ENCODE results near the gene FICD. TPM values are rescaled to one million over a fixed set of nuclear protein-coding genes. Genes with fewer than 3 reads are reported as not detected.

The FICD gene
- polyA plus RNA-seq, 1 donor from 2014 or later = 1.5 TPM

- H2AFZ ChIP-seq (ENCODE audit: low read depth, low read length) = no peak overlapping the region
- H3K9ac ChIP-seq (ENCODE audit: low read length) = no peak overlapping the region
- TF ChIP-seq MXI1 (conservative IDR thresholded peaks at IDR 0.05; ENCODE audit: poor library complexity, severe bottlenecking) (no peak), REST (IDR thresholded peaks at IDR 0.05; ENCODE audit: borderline replicate concordance) (no peak), EP300 (conservative IDR thresholded peaks at IDR 0.05; ENCODE audit: poor library complexity, severe bottlenecking) (no peak), EZH2 (IDR thresholded peaks at IDR 0.05; ENCODE audit: borderline replicate concordance, insufficient read depth, low read length, poor library complexity, severe bottlenecking) (no peak), RAD21 (conservative IDR thresholded peaks at IDR 0.05) (no peak), SMC3 (conservative IDR thresholded peaks at IDR 0.05; ENCODE audit: poor library complexity) (no peak), TAF1 (IDR thresholded peaks at IDR 0.05; ENCODE audit: low read depth) (no peak)
- H3K79me2 ChIP-seq (replicated peaks; ENCODE audit: insufficient read depth, low read length) = no peaks in the 10 kb centered on the region
- no peak overlapping the region for H3K27ac ChIP-seq (ENCODE audit: low read length)
- no peaks in the 10 kb centered on the region for H4K20me1 ChIP-seq (ENCODE audit: insufficient read depth)
- H3K4me3 ChIP-seq (ENCODE audit: low read length) = no peak overlapping the region
- H3K36me3 ChIP-seq (ENCODE audit: insufficient read depth, low read length) = no peaks in the 10 kb centered on the region
- H3K9me2 ChIP-seq (ENCODE audit: insufficient read depth, low read length) = no peaks in the 10 kb centered on the region
- no peak overlapping the region for H3K4me2 ChIP-seq (ENCODE audit: low read length)
- no peaks in the 10 kb centered on the region for H3K27me3 ChIP-seq (ENCODE audit: insufficient read depth, low read depth, low read length)
- H3F3A ChIP-seq (ENCODE audit: insufficient read depth, low read length, poor library complexity, severe bottlenecking) = no peaks in the 10 kb centered on the region
- H3K9me3 ChIP-seq (ENCODE audit: low read length) = no peaks in the 10 kb centered on the region
Measured at GRCh38 chr12:108477881-108478259, 37.2 kb upstream of the FICD start.

DNA sequence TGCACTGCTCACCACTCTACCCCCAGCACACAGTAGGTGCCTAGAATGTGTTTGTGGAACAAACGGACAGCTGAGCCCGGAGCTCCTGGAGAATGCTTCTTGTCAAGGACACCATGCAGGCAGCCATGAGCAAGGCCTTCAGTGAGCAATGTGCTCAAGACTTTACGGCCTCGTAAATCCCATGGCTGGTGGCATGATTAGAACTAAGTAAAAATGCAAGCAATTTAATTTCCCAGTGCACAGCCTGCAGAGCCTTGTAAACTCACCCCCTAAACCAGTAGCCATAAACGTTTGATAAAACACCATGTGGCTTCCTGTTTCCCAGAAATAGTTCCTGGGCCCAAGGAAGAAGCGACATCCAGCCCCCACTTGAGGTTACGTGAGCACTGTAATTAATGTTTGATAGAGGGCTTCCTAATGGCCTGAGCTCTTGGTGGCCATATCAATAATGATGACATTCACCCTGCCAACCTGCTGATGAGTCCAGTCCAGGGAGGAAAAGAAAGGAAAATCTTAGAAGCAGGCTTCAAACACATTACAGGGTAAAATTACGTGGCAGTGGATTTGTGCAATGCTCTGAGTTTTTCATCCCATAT, 36.4 kb upstream of the FICD start:
- Histone ChIP-seq H3K9ac (ENCODE audit: low read length) (no peak overlapping the region), H3K9me3 (ENCODE audit: low read length) (no peaks in the 10 kb centered on the region), H3K4me3 (ENCODE audit: low read length) (no peak overlapping the region), H3K4me2 (ENCODE audit: low read length) (no peak overlapping the region), H3K79me2 (replicated peaks; ENCODE audit: insufficient read depth, low read length) (no peaks in the 10 kb centered on the region), H3K27ac (ENCODE audit: low read length) (no peak overlapping the region), H3K27me3 (ENCODE audit: insufficient read depth, low read depth, low read length) (no peaks in the 10 kb centered on the region), H3F3A (ENCODE audit: insufficient read depth, low read length, poor library complexity, severe bottlenecking) (no peaks in the 10 kb centered on the region), H2AFZ (ENCODE audit: low read depth, low read length) (no peak overlapping the region), H4K20me1 (ENCODE audit: insufficient read depth) (no peaks in the 10 kb centered on the region), H3K36me3 (ENCODE audit: insufficient read depth, low read length) (no peaks in the 10 kb centered on the region), H3K9me2 (ENCODE audit: insufficient read depth, low read length) (no peaks in the 10 kb centered on the region)
- TF ChIP-seq EZH2 (IDR thresholded peaks at IDR 0.05; ENCODE audit: borderline replicate concordance, insufficient read depth, low read length, poor library complexity, severe bottlenecking) (no peak), EP300 (conservative IDR thresholded peaks at IDR 0.05; ENCODE audit: poor library complexity, severe bottlenecking) (no peak), POLR2AphosphoS5 (IDR thresholded peaks at IDR 0.05) (no peak), MXI1 (conservative IDR thresholded peaks at IDR 0.05; ENCODE audit: poor library complexity, severe bottlenecking) (no peak), SMC3 (conservative IDR thresholded peaks at IDR 0.05; ENCODE audit: poor library complexity) (no peak), RAD21 (conservative IDR thresholded peaks at IDR 0.05) (no peak), TAF1 (IDR thresholded peaks at IDR 0.05; ENCODE audit: low read depth) (no peak), REST (IDR thresholded peaks at IDR 0.05; ENCODE audit: borderline replicate concordance) (no peak)
- TF ChIP-seq, protein P1, sequence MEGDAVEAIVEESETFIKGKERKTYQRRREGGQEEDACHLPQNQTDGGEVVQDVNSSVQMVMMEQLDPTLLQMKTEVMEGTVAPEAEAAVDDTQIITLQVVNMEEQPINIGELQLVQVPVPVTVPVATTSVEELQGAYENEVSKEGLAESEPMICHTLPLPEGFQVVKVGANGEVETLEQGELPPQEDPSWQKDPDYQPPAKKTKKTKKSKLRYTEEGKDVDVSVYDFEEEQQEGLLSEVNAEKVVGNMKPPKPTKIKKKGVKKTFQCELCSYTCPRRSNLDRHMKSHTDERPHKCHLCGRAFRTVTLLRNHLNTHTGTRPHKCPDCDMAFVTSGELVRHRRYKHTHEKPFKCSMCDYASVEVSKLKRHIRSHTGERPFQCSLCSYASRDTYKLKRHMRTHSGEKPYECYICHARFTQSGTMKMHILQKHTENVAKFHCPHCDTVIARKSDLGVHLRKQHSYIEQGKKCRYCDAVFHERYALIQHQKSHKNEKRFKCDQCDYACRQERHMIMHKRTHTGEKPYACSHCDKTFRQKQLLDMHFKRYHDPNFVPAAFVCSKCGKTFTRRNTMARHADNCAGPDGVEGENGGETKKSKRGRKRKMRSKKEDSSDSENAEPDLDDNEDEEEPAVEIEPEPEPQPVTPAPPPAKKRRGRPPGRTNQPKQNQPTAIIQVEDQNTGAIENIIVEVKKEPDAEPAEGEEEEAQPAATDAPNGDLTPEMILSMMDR (IDR thresholded peaks at IDR 0.05; ENCODE audit: poor library complexity, severe bottlenecking) = no peak

Measured in neural cell (in vitro differentiated cells).